ENCODE measurements around the gene LGI4.

GRCh38 chr19:35156673-35157014 is 21.8 kb upstream of the LGI4 start:
- TF ChIP-seq POLR2AphosphoS5 (IDR thresholded peaks at IDR 0.05) (no peak), CTCF (IDR thresholded peaks at IDR 0.05) (no peak), EP300 (IDR thresholded peaks at IDR 0.05) (no peak)
